Upper lobe of right lung (tissue), 1 donor: ENCODE measurements around the gene ELMOD1. TPM values are rescaled to one million over a fixed set of nuclear protein-coding genes. Genes with fewer than 3 reads are reported as not detected.

Experiments
- ATAC-seq: fragments of 200-7000 bp; cut with Tn5 transposase; one replicate; pipeline ENCODE4 v1.9.1; 2020; ENCODE audit warnings: mild to moderate bottlenecking, moderate library complexity
- DNase-seq: peaks from one replicate; pipeline ENCODE4 v3.0.0-alpha.2; 2020
- H3K27ac ChIP-seq: fragments of 200-600 bp; one replicate; pipeline ENCODE4 v1.8.0; 2022
- H3K27me3 ChIP-seq: fragments of 200-600 bp; one replicate; pipeline ENCODE4 v1.8.0; 2022; ENCODE audit warnings: mild to moderate bottlenecking
- H3K36me3 ChIP-seq: fragments of 200-600 bp; one replicate; pipeline ENCODE4 v1.8.0; 2022
- H3K4me1 ChIP-seq: fragments of 200-600 bp; one replicate; pipeline ENCODE4 v1.8.0; 2022
- H3K4me3 ChIP-seq: fragments of 200-600 bp; one replicate; pipeline ENCODE4 v1.8.0; 2022; ENCODE audit warnings: mild to moderate bottlenecking
- H3K9me3 ChIP-seq: fragments of 200-600 bp; one replicate; pipeline ENCODE4 v1.8.0; 2022
- intact Hi-C: fragments of 100-400 bp; cut with DNase I; formaldehyde crosslinking; loops from one replicate; pipeline ENCODE4 v1.11.0; 2022
- total RNA-seq: library from RNA; stranded (reverse); fragmentation: NEBNext Ultra II Directional; extraction: Animal tissue kit (Norgen Biotek cat#: 25700); gene quantifications from one replicate; pipeline ENCODE4 v1.2.1, GENCODE V29; 2021
- TF ChIP-seq, protein P1 (sequence below): fragments of 200-600 bp; IDR thresholded peaks from one replicate; pipeline ENCODE4 v1.8.0; 2022; ENCODE audit warnings: antibody characterized with exemption
- donor health status: DM: no; HTN: yes; CAD: no; lungs with severe emphysema.

ELMOD1 gene
- total RNA-seq, 1 donor from 2014 or later, result 2.8 TPM

DNA sequence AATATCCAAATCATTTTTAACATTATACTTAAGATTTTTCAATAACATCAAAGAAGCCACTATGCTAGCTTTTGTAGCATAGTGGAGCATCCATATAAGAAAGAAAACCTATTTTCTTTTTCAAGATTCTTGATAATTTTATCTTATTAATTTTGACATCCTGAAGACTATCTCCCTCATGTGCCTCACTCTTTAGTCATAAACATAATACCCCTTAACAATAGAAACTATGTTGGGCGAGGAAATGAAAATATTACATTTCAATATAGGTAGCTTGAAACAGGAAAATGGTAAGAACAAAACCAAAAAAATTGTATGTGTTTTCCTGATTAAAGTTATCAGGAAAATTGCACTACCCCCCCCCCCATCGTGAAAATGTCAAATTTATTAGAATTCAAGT is 40.1 kb downstream of the ELMOD1 start:
- Histone ChIP-seq H3K4me3 (no peak overlapping the region), H3K27ac (no peak overlapping the region), H3K9me3 (no peaks in the 10 kb centered on the region), H3K27me3 (peaks cover 16% of the 10 kb centered on the region), H3K36me3 (no peaks in the 10 kb centered on the region), H3K4me1 (no peaks in the 10 kb centered on the region)
- ATAC-seq (no peak), DNase-seq (no peak)
- intact Hi-C loops, result no loop called here
- TF ChIP-seq, protein P1, sequence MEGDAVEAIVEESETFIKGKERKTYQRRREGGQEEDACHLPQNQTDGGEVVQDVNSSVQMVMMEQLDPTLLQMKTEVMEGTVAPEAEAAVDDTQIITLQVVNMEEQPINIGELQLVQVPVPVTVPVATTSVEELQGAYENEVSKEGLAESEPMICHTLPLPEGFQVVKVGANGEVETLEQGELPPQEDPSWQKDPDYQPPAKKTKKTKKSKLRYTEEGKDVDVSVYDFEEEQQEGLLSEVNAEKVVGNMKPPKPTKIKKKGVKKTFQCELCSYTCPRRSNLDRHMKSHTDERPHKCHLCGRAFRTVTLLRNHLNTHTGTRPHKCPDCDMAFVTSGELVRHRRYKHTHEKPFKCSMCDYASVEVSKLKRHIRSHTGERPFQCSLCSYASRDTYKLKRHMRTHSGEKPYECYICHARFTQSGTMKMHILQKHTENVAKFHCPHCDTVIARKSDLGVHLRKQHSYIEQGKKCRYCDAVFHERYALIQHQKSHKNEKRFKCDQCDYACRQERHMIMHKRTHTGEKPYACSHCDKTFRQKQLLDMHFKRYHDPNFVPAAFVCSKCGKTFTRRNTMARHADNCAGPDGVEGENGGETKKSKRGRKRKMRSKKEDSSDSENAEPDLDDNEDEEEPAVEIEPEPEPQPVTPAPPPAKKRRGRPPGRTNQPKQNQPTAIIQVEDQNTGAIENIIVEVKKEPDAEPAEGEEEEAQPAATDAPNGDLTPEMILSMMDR, result no peak

GRCh38 chr11:107631931-107632330 is 41.0 kb downstream of the ELMOD1 start:
- TF ChIP-seq, protein P1, result no peak
- H3K4me3 ChIP-seq, result no peak overlapping the region
- intact Hi-C loops, result no loop called here
- H3K4me1 ChIP-seq, result no peaks in the 10 kb centered on the region
- H3K36me3 ChIP-seq, result no peaks in the 10 kb centered on the region
- H3K9me3 ChIP-seq, result no peaks in the 10 kb centered on the region
- peaks cover 16% of the 10 kb centered on the region for H3K27me3 ChIP-seq
- no peak overlapping the region for H3K27ac ChIP-seq
- no peak for DNase-seq
- no peak for ATAC-seq

GRCh38 chr11:107646783-107647182 is 55.8 kb downstream of the ELMOD1 start:
- Histone ChIP-seq H3K4me3 (no peak overlapping the region), H3K36me3 (no peaks in the 10 kb centered on the region), H3K27ac (no peak overlapping the region), H3K27me3 (no peaks in the 10 kb centered on the region), H3K4me1 (no peaks in the 10 kb centered on the region), H3K9me3 (no peaks in the 10 kb centered on the region)
- TF ChIP-seq, protein P1, result no peak
- DNase-seq (no peak), ATAC-seq (no peak)
- intact Hi-C loops, result no loop called here

- no peak for DNase-seq
- TF ChIP-seq, protein P1, result no peak
- H3K4me1 ChIP-seq, result no peaks in the 10 kb centered on the region
- no peak for ATAC-seq
- no peak overlapping the region for H3K4me3 ChIP-seq
- no peaks in the 10 kb centered on the region for H3K9me3 ChIP-seq
- no peaks in the 10 kb centered on the region for H3K27me3 ChIP-seq
- H3K36me3 ChIP-seq, result no peaks in the 10 kb centered on the region
- intact Hi-C loops, result no loop called here
- H3K27ac ChIP-seq, result no peak overlapping the region
Measured at GRCh38 chr11:107648242-107648641, 57.3 kb downstream of the ELMOD1 start.

GRCh38 chr11:107651672-107652071 is 60.7 kb downstream of the ELMOD1 start:
- H3K27ac ChIP-seq, result no peak overlapping the region
- DNase-seq (no peak), ATAC-seq (no peak)
- H3K4me3 ChIP-seq, result no peak overlapping the region
- no peaks in the 10 kb centered on the region for H3K27me3 ChIP-seq
- TF ChIP-seq, protein P1, result no peak
- intact Hi-C loops, result no loop called here
- H3K9me3 ChIP-seq, result no peaks in the 10 kb centered on the region
- H3K4me1 ChIP-seq, result no peaks in the 10 kb centered on the region
- no peaks in the 10 kb centered on the region for H3K36me3 ChIP-seq

DNA sequence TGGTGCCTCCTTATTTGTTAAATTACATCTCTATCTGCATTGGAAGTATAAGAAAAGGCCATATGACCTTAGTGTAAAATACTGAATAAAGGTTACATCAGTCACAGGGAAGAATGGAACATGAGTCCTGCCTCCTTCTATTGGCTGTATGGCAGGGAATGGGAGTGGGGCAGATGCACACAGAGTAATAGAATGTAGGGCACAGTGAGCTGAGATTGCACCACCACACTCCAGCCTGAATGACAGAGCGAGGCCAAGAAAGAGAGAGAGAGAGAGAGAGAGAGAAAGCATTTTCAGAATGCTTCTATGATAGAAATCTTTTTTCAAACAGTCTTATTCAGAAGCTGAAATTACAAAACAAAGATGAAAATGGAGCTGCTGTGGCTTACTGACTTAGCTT is 62.1 kb downstream of the ELMOD1 start:
- Histone ChIP-seq H3K27me3 (no peaks in the 10 kb centered on the region), H3K27ac (no peak overlapping the region), H3K9me3 (no peaks in the 10 kb centered on the region), H3K4me1 (no peaks in the 10 kb centered on the region), H3K4me3 (no peak overlapping the region), H3K36me3 (no peaks in the 10 kb centered on the region)
- DNase-seq (no peak), ATAC-seq (no peak)
- TF ChIP-seq, protein P1, result no peak
- intact Hi-C loops, result no loop called here
